Jurkat, Clone E6-1 (cell line): ENCODE results near the gene KCTD7.
"Not testable (repeated sequence)": the region's sequence is repeated elsewhere in the genome, so short reads cannot be mapped to it uniquely, and the experiment has no call there.

Experiments used
- DNase-seq: peaks from one replicate; pipeline ENCODE4 v3.0.0-alpha.2; 2011; ENCODE audit warnings: low read depth, low spot score
- H3K4me3 ChIP-seq: 2 replicates; pipeline ENCODE4 v1.5.1; 2011; ENCODE audit warnings: mild to moderate bottlenecking, low read length, control low read depth, moderate library complexity

The KCTD7 gene

DNA sequence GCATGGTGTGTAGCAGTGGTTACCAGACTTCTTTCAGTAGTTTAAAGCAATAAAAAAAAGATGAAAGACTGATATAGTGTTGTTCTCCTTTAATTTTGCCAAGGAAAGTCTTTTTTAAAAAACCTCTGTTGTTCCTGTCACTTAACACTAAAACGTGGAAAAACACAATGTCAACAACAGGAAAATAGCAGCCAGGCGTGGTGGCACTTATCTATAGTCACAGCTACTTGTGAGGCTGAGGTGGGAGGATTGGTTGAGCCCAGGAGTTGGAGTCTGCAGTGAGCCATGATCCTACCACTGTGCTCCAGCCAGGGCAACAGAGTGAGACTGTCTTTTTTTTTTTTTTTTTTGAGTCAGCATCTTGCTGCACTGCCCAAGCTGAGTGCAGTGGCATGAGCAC lies 42.8 kb downstream of the KCTD7 start:
- DNase-seq, H3K4me3 ChIP-seq: not testable (repeated sequence)

- not testable (repeated sequence) for H3K4me3 ChIP-seq, DNase-seq
These were observed 43.9 kb downstream of the KCTD7 start for GRCh38 chr7:66672432-66673123.

- H3K4me3 ChIP-seq, DNase-seq: not testable (repeated sequence)
These were observed 44.5 kb downstream of the KCTD7 start for GRCh38 chr7:66673124-66673640.

DNA sequence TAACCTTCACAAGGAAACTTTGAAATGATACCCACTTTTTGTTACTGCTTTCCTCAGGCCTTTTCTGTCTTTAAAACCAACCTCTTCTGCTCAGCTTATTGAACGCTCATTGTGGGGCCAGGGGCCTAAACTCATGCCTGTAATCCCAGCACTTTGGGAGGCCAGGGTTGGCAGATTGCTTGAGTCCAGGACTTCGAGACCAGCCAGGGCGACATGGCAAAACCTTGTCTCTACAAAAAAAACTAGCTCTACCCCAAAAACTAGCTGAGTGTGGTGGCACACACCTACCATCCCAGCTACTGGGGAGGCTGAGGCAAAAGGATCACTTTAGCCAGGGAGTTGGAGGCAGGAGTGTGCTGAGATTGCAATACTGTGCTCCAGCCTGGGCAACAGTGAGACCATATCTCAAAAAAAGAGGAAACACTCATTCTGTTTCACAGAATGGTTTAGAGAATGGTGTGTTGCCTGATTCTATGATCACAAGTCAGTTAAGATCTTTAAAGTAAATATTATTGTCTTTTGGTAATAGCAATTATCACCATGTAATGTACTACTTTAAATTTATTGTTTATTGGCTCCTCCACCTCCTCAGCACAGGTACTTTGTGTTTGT lies 51.1 kb downstream of the KCTD7 start:
- DNase-seq, result no peak
- H3K4me3 ChIP-seq, result no peak overlapping the region

GRCh38 chr7:66681491-66682349 lies 53.0 kb downstream of the KCTD7 start:
- peak; percentile 83 for DNase-seq
- peak overlapping the region; percentile 81 for H3K4me3 ChIP-seq

DNA sequence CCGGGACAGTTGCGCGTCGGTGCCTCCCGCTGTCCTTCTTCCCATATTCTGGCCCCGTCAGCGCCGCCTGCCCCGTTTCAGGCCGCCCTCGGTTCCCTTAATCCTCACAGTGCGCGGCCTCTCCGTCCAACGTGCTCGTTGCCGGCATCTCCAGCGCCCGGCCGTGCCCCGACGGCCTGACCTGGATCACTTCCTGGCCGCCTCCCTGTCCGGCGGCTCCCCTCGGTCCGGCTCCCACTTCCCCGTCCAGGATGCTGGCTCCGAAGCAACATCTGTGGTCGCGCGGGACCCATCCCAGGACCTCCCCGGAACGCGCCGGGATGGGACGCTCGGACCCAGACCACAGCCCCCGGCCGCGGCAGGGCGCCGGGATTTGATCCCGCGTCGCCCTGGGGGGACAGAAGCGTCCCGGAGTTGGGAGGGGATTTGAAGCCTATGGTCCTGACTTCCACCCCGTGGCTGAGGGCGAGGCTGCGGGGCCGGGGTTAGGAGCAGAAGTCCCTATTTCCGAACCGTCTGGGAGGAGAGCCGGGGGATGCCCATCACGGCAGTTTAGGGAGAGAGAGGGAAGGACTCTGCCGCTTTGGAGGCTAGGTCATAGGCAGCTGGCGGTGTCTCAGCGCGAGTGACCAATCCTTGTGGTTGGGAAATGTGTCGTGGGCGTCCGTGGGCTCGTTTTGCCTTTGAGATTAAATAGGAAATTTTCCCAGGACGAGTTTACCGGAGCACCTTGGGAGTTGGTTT lies 53.8 kb downstream of the KCTD7 start:
- DNase-seq, result no peak
- peak overlapping the region; percentile 81 for H3K4me3 ChIP-seq

- DNase-seq, result not testable (repeated sequence)
- peak overlapping the region; percentile 81; the same call in 1 of the 2 replicates for H3K4me3 ChIP-seq
These were observed 54.6 kb downstream of the KCTD7 start for GRCh38 chr7:66683094-66683769.

- H3K4me3 ChIP-seq, result no peak overlapping the region
- no peak for DNase-seq
These were observed 55.1 kb downstream of the KCTD7 start for GRCh38 chr7:66683770-66684123.

DNA sequence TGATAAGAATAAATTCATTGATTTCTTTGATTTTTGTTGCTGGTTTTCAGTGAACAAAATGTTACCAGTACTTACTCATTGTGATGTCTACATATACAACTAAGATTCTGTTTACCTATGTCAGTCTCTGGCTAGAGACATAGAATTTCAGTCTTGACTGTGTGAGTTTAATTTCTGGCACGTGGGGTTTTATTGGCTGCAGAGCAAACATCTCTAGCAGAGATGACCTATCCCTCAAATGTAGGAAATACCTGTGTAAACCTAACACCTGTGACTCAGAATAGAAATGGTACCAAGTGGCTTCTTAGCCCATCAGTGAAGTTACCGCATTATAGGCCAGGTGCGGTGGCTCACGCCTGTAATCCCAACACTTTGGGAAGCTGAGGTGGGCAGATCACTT lies 57.0 kb downstream of the KCTD7 start:
- H3K4me3 ChIP-seq, DNase-seq: not testable (repeated sequence)

DNA sequence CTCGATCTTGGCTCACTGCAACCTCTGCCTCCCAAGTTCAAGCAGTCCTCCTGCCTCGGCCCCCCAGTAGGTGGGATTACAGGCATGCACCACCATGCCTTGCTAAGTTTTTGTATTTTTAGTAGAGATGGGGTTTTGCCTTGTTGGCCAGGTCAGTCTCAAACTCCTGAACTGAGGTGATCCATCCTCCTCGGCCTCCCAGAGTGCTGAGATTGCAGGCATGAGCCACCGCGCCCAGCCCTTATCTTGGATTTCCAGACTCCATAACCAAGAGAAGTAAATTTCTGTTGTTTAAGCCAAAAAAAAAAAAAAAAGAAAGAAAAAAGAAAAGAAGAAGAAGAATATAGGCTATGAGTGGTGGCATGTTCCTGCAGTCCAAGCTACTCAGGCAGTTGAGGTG lies 58.5 kb downstream of the KCTD7 start:
- no peak for DNase-seq
- H3K4me3 ChIP-seq, result no peak overlapping the region

DNA sequence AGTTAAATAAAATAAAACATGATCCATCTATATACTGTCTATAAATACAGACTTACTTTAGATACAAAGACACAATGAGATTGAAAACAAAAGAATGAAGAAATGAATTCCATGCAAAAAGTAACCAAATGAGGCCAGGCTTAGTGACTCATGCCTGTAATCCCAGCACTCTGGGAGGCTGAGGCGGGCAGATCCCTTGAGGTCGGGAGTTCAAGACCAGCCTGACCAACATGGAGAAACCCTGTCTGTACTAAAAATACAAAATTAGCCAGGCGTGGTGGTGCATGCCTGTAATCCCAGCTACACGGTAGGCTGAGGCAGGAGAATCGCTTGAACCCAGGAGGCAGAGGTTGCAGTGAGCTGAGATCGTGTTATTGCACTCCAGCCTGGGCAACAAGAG lies 59.0 kb downstream of the KCTD7 start:
- not testable (repeated sequence) for DNase-seq

DNA sequence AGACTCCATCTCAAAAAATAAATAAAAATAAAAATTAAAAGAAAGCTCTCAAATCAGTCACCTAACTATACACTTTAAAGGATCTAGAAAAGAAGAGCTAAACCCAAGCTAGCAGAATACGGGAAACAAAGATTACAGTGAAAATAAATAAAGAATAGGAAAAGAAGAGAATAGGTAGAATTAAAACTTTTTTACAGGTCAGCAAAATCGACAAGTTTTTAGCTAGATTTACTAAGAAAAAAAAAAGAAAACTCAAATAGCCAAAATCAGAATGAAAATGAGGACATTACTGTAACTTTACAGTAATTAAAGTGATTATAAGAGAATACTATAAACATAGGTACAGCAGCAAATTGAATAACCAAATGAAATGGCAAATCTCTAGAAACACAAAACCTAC lies 60.4 kb downstream of the KCTD7 start:
- DNase-seq, result no peak
- H3K4me3 ChIP-seq, result no peak overlapping the region

More for the DNA sequence above, 59.0 kb downstream of the KCTD7 start:
- H3K4me3 ChIP-seq, result not testable (repeated sequence)

- no peak for DNase-seq
- H3K4me3 ChIP-seq, result no peak overlapping the region
These were observed 64.7 kb downstream of the KCTD7 start for GRCh38 chr7:66693331-66693730.
